ENCODE data around the gene OR12D2. TPM values are rescaled to one million over a fixed set of nuclear protein-coding genes. Genes with fewer than 3 reads are reported as not detected.

OR12D2 gene
- total RNA-seq = not detected in 2 replicates

GRCh38 chr6:29395331-29395730, at the start of gene OR12D2:
TSS of gene OR12D2 (plus strand) at chr6:29395631. CDS start at chr6:29396700, 1,069 bp downstream.

GRCh38 chr6:29368765-29369164, 26.7 kb upstream of the OR12D2 start, which contains the start of gene OR5V1:
TSS of gene OR5V1 (minus strand) at chr6:29368865. CDS start at chr6:29356195, 12,670 bp downstream.

GRCh38 chr6:29375191-29375590, 20.2 kb upstream of the OR12D2 start, which contains the start of gene OR12D3:
TSS of gene OR12D3 (minus strand) at chr6:29375291. CDS start at chr6:29375287, 4 bp downstream.

GRCh38 chr6:29414588-29414987, 19.2 kb downstream of the OR12D2 start, which contains the start of gene OR12D1:
TSS of gene OR12D1 (plus strand) at chr6:29414928.

GRCh38 chr6:29439006-29439405, 43.6 kb downstream of the OR12D2 start, which contains the start of gene OR10C1:
TSS of gene OR10C1 (plus strand) at chr6:29439306. CDS start at chr6:29440016, 710 bp downstream.

Other genes with a start within 250 kb of the OR12D2 start
- not detected in 2 replicates for gene OR2J2, start 224.7 kb upstream of the OR12D2 start, total RNA-seq
- gene OR14J1, start 93.9 kb upstream of the OR12D2 start, total RNA-seq = not detected in 2 replicates
- not detected in 2 replicates for gene OR5V1, start 26.8 kb upstream of the OR12D2 start, total RNA-seq
- gene OR12D3, start 20.3 kb upstream of the OR12D2 start, total RNA-seq = not detected in 2 replicates
- not detected in 2 replicates for gene OR12D1, start 19.3 kb downstream of the OR12D2 start, total RNA-seq
- gene OR10C1, start 43.7 kb downstream of the OR12D2 start, total RNA-seq = not detected in 2 replicates
- not detected in 2 replicates for gene OR11A1, start 61.4 kb downstream of the OR12D2 start, total RNA-seq
- not detected in 2 replicates for gene OR2H1, start 61.5 kb downstream of the OR12D2 start, total RNA-seq
- gene MAS1L, start 92.3 kb downstream of the OR12D2 start, total RNA-seq = not detected in 2 replicates
- gene UBD, start 164.1 kb downstream of the OR12D2 start, total RNA-seq = not detected in 2 replicates
- gene OR2H2, start 189.5 kb downstream of the OR12D2 start, total RNA-seq = not detected in 2 replicates
- 6.3 and 13.9 TPM in 2 replicates for gene GABBR1, start 237.6 kb downstream of the OR12D2 start, total RNA-seq